ENCODE results near the gene MAPKAPK2.

The MAPKAPK2 gene

DNA sequence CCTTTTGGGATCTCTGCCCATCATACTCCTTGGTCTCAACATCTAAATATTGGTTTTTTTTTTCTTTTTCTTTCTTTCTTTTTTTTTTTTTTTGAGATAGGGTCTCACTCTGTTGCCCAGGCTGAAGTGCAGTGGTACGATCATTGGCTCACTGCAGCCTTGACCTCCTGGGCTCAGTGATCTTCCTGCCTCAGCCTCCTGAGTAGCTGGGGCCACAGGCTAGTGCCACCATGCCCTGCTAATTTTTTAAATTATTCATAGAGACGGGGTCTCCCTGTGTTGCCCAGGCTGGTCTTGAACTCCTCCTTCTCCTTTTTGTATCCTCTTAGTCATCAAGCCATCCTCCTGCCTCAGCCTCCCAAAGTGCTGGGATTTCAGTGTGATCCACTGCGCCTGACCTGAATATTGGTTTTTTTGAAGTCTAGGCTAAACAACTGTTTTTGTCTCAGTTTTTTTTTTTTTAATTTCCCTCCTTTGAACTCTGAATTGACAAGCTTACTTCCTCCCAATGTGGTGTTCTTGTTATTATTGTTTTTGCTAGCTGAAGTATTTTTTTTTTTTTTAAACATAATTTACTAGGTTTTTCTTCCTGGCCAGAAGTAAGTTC is 30.9 kb downstream of the MAPKAPK2 start:
- no peak for DNase-seq (ENCODE audit: low read depth, low spot score)
- no peak overlapping the region for H3K27ac ChIP-seq

GRCh38 chr1:206716159-206716869 is 31.6 kb downstream of the MAPKAPK2 start:
- no peak overlapping the region for H3K27ac ChIP-seq
- no peak for DNase-seq (ENCODE audit: low read depth, low spot score)

- DNase-seq (ENCODE audit: low read depth, low spot score) = no peak
- no peak overlapping the region for H3K27ac ChIP-seq
Measured at GRCh38 chr1:206716870-206717673, 32.4 kb downstream of the MAPKAPK2 start.

- no peak overlapping the region for H3K27ac ChIP-seq
- no peak for DNase-seq (ENCODE audit: low read depth, low spot score)
Measured at GRCh38 chr1:206717674-206717989, 32.9 kb downstream of the MAPKAPK2 start.

- DNase-seq (ENCODE audit: low read depth, low spot score) = no peak
- H3K27ac ChIP-seq = no peak overlapping the region
Measured at GRCh38 chr1:206719169-206719839, 34.6 kb downstream of the MAPKAPK2 start.

- DNase-seq (ENCODE audit: low read depth, low spot score) = no peak
- no peak overlapping the region for H3K27ac ChIP-seq
Measured at GRCh38 chr1:206721454-206721853, 36.7 kb downstream of the MAPKAPK2 start.

DNA sequence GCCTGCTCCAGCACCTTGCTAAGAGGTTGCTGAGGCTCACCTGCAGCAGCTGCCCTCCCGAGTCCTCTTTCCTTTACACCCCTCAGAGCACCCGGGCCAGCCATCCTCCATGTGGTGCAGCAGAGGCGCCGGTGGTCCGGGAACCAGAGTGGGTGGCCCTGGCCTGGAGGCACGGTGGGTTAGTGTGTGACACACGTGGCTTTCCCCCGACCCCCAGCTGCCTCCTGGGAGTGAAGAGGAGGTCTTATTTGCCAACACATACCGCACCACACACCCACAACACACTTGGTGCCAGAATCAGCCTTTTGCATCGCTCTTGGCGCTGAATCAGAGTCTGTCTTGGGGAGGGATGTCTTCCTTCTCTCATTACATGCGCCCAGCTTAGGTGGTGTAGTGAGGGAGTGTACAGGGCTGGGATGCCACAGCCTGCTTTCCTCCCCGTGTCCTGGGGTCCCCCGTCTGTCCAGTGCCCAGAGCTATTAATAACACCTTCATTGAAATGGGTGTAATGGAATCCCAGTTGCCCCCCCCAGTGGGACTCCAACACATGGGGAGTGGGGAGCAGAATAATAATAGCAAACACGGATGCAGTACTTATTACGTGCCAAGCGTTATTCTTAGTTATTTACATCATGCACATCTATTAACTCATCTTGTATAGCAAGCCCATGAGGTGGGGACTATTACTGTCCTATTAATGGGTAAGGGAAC is 38.2 kb downstream of the MAPKAPK2 start:
- no peak for DNase-seq (ENCODE audit: low read depth, low spot score)
- no peak overlapping the region for H3K27ac ChIP-seq

DNA sequence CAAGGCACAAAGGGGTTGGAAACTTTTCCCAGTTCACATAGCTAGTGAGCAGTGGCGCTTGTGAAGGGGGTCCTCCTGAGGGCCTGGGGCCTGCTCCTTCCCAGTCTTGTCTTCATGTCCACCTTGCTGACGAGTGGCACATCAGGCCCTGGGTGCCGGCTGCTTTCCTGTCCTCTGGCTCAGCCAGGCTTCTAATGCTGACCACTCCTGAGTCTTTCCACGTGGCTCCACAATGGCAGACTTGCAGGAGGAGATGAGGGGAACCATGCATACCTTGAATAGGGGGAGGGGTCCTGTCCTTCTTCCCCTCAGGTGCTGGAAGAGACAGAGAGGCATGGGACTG is 38.7 kb downstream of the MAPKAPK2 start:
- no peak for DNase-seq (ENCODE audit: low read depth, low spot score)
- no peak overlapping the region for H3K27ac ChIP-seq

GRCh38 chr1:206723805-206724472 is 39.2 kb downstream of the MAPKAPK2 start:
- no peak for DNase-seq (ENCODE audit: low read depth, low spot score)
- H3K27ac ChIP-seq = no peak overlapping the region

DNA sequence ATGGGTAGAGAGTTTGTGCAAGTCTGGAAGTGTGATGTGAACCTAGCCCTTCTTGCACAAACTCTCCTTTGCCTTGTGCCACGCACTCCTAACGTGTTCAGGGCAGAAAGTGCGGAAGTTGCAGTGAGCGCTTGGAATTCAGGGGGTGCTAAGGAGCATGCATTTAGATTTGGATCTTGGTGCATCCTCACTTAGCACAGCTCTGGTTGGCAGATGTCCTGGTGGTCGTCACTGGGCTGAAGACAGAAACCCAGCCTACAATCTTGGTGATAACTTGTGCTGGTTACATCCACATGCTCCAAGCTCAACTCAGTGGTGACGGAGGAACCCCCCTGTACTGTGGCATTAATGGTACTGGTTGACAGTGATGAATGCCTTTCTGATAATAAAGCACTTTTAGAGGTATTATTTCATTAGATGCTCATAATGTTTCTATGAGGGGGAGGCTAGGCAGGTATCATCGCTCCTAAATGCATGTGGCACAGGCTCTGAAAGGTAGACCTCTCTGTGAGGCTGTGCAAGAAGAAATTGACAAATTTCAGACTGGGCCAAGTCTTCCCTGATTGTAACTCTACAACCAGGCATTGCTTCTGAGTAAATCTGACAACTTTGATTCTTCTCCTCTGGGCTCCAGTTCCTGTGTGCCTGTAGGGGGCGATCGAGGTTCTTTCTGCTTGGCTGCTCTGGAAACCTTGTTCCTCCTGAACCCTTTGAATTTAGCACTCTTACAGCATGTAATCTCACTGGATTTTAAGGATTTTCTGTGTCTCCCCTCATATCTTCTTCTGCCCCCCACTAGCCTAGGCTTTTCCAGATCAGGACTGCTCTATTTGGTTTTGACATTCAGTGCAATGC is 40.6 kb downstream of the MAPKAPK2 start:
- no peak overlapping the region for H3K27ac ChIP-seq
- DNase-seq (ENCODE audit: low read depth, low spot score) = no peak

GRCh38 chr1:206727981-206728696 is 43.4 kb downstream of the MAPKAPK2 start:
- DNase-seq (ENCODE audit: low read depth, low spot score) = no peak
- no peak overlapping the region for H3K27ac ChIP-seq

- H3K27ac ChIP-seq = no peak overlapping the region
Measured at GRCh38 chr1:206728697-206728987, 43.9 kb downstream of the MAPKAPK2 start.

GRCh38 chr1:206729050-206729449 is 44.3 kb downstream of the MAPKAPK2 start:
- no peak overlapping the region for H3K27ac ChIP-seq
- DNase-seq (ENCODE audit: low read depth, low spot score) = no peak

More at GRCh38 chr1:206728697-206728987, 43.9 kb downstream of the MAPKAPK2 start:
- DNase-seq (ENCODE audit: low read depth, low spot score) = no peak

DNA sequence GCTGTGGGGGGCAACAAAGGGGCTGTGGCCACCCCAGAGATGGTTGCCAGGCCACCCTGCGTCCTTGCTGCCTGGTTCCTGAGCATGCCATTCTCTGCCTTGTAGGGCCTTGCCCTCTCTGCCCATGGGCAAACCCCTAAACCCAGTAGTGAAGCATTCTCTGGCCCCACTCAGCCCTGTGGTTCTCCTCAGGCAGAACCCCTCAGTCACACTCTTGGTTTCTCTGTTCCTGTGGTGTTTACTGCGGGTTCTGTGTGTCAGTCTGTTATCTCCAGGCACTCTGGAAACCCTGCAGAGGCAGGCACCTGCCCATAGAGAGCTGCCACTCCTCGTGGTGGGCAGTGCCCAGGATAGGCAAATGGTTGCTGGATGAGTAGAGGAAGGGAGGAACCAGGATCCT is 44.8 kb downstream of the MAPKAPK2 start:
- H3K27ac ChIP-seq = no peak overlapping the region
- DNase-seq (ENCODE audit: low read depth, low spot score) = no peak

DNA sequence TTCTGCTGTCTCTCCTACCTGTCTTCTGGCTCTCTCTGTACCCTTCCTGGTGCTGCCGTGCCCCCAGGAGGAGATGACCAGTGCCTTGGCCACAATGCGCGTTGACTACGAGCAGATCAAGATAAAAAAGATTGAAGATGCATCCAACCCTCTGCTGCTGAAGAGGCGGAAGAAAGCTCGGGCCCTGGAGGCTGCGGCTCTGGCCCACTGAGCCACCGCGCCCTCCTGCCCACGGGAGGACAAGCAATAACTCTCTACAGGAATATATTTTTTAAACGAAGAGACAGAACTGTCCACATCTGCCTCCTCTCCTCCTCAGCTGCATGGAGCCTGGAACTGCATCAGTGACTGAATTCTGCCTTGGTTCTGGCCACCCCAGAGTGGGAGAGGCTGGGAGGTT is 47.8 kb downstream of the MAPKAPK2 start:
- no peak overlapping the region for H3K27ac ChIP-seq
- DNase-seq (ENCODE audit: low read depth, low spot score) = no peak

- DNase-seq (ENCODE audit: low read depth, low spot score) = no peak
- no peak overlapping the region for H3K27ac ChIP-seq
Measured at GRCh38 chr1:206732992-206733391, 48.3 kb downstream of the MAPKAPK2 start.

DNA sequence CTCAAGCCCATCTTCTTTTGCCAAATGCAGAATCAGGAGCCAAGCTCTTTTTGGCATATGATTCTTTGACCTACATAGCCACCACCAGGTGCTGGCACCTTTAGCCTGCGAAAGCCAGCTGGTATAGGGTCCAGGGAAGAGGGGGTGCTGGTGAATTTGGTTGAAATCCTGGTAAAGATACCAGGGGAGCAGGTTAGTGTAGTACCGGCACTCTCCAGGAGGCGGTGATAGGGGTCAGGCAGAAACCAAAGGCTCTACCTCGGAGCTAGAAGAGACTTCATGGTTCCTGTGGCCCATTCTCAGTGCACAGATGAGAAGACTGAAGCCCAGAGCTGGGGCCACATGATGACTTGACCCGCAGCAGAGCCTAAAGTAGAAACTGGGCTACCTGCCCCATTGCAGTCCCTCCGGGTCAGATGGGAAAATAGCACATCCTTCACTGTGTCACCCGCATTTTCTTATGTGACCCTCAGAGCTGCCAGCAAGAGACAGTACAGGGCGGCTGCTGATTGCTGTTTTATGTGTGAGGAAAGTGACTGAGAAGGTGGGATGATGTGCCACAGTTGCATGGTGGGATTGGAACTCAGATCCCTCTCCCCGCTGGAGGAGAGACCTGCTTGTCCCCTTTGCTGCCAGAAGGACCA is 49.9 kb downstream of the MAPKAPK2 start:
- no peak overlapping the region for H3K27ac ChIP-seq
- DNase-seq (ENCODE audit: low read depth, low spot score) = no peak

DNA sequence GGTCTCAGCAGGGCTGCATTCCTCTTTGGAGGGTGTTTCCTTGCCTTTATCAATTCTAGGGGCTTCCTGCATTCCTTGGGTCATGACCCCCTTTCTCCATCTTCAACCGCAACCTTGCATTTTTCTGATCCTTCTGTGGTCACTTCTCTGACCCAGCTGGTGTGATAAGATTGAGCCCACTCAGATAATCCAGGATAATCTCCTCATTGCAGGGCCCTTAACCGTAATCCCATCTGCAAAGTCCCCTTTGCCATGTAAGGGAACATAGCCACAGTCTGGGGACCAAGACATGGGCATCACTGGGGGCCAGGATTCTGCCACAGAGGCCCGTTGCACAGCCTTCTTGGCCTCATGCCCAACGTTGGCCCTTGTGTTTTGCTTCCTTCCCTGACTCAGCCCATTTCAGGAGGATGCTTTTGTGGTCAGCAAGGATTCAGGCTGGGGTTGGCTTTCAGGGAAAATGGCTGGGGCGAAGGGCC is 50.9 kb downstream of the MAPKAPK2 start:
- no peak overlapping the region for H3K27ac ChIP-seq
- no peak for DNase-seq (ENCODE audit: low read depth, low spot score)

Data from epithelial cell of prostate (primary cell).